Endometrial microvascular endothelial cells (primary cell): ENCODE measurements around the gene IGFALS. TPM values are rescaled to one million over a fixed set of nuclear protein-coding genes. Genes with fewer than 3 reads are reported as not detected.

Source experiments
- in situ Hi-C: cut with HindIII; loops from 2 replicates; pipeline ENCODE4 v1.10.0; 2017; ENCODE audit warnings: low sequenced_read_pairs, low pct_unique_long_range_greater_than_20kb; ENCODE audit errors: inconsistent ontology term
- total RNA-seq: library from RNA; depleted of rRNA; stranded (reverse); fragments of >200 nt; gene quantifications from one replicate; pipeline ENCODE4 v1.2.3, GENCODE V29; 2015; ENCODE audit errors: inconsistent ontology term

IGFALS gene
- total RNA-seq, 1 donor from 2014 or later, result not detected

DNA sequence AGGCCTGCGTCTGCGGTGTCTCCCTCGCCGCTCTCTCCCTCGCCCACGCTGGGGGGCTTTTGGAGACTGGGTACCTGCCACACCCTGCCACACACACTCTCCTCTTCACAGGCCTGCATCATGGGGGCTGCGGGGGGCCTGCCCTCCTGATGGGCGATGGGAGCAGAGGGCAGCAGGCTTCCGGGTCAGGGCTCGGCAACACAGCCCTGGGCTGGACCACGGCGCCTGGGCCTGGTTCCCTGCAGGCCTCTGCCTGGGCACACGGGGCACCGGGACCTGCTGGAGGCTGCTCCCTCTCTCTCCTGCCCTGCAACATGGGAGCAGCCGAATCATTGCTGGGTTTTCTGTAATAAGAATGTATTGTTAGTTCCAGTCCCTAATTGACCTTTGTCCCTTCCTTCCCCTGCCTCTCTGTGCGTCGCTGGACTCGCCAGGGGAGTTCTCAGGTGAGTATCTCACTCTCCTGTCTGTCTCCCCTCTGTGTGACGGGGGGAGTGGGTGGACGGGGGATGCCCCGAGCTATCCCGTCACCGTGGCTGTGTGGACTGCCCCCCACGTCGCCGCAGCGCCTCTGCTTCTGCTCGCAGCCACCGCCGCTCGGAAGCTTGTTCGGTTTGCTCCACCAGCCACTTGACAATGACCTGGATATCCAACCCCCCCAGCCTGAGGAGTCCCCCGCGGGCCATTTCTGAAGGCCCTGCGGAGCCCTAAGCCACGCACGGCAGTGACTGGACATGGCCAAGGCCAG is 35.6 kb downstream of the IGFALS start:
- in situ Hi-C loops, result no loop called here

DNA sequence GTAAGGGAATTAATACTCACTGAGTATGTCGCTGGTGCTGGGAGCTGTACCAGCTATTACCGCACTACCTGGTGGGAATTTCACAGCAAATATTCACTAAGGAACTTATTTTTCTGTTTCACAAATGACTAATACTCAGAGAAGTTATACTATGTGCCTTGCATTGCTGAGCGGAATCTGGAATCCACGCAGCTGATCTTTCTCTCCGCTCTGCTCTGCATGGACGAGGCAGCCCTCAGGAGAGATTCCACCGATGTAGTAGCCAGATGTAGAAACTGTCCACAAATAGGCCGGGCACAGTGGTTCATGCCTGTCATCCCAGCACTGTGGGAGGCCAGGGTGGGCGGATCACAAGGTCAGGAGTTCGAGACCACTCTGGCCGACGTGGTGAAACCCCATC is 39.3 kb downstream of the IGFALS start:
- in situ Hi-C loops, result no loop called here

DNA sequence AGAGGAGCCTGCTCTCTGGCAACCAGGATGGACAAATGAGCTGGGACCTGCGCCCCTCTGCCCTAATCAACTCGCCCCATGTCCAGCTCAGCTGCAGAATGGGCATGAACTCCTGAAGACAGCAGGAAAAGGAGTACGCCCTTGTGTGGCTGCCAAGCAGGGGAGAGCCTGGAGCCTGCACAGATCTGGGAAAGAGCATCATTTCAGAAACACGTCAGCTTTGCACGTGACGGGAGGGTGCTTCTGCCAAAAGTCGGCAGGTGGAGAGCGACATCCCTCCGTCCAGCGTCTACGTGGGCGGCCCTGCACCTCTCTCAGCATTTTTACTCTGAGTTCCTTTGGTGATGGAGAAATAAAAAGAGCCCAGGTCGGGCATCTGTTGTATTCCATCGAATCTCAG is 40.7 kb downstream of the IGFALS start:
- in situ Hi-C loops, result no loop called here

DNA sequence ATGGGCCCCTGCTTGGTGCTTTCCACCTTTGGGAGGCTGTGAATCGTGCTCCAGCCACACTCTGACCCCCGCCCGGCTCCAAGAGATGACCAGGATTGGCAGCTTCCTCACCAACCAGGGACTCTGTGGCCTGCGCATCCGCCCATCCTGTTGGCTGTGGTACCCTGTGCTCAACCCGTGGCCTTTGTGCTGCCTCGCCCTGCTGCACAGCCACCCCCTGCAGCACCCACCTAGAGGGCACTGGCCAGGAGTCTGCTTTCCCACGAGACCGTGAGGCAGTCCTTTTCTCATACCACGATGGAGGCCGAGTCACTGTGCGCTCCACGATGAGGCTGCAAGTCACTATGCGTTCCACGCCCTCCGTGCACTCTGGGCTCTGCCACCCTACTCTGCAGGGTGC is 41.6 kb downstream of the IGFALS start:
- in situ Hi-C loops, result no loop called here

DNA sequence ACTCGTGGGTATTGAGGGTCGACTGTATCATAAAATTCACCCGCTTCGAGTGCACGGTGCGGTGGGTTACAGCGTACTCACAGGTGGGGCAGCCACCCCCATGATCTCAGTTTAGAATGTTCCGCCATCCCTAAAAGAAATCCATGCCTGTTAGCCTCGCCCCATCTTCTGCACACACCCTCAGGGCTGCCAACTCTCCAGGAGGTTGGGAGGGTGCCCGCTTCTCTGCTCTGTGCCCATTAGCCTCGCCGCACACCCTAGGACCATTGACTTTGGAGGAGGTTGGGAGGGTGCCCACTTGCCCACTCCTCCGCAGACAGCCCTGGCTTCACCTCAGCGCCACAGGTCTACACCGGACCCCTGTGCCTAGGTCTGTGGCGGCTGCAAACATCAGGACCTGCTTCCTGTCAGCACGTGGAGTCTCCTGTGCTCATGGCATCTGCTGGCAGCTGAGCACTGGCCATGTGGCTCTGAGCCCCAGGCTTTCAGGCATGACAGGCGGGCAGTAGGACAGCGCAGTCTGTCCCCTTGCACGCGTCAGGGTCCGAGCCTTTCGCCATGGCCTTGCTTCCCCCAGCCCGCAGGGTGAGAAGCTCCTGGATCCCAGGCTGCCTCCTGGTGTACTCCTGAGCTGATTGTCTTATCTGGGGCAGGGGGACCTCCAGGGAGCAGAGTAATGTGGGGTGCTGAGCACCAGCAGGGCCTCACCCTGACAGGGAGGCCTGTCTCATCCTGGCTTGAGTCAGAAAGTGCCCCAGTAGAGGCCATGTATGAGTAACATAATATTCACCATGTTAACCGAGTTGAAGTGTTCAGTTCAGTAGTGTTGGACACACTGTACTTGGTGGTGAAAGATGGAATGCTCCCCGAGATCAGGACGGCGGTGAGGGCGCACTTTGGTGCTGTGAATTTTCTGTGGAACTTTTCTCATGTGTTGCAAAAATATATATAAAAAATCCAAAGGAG is 44.1 kb downstream of the IGFALS start:
- in situ Hi-C loops, result no loop called here

DNA sequence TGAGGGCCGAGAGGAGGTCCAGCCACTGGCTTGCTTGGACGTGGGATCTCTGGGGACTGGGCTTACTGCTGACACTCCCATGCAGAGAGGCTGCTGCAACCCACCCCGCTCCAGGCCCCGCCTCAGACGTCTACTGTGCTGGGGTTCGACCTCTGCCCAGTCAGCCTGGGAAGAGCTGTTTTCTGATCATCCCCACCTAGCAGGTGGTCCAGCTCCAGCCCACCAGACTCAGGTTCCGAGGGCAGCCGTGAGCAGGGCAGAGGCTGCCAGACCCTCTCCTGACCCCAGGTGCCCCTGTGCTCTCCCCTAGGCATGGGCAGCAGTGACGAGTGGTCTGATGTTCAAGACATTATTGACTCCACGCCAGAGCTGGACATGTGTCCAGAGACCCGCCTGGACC is 45.6 kb downstream of the IGFALS start:
- in situ Hi-C loops, result no loop called here

DNA sequence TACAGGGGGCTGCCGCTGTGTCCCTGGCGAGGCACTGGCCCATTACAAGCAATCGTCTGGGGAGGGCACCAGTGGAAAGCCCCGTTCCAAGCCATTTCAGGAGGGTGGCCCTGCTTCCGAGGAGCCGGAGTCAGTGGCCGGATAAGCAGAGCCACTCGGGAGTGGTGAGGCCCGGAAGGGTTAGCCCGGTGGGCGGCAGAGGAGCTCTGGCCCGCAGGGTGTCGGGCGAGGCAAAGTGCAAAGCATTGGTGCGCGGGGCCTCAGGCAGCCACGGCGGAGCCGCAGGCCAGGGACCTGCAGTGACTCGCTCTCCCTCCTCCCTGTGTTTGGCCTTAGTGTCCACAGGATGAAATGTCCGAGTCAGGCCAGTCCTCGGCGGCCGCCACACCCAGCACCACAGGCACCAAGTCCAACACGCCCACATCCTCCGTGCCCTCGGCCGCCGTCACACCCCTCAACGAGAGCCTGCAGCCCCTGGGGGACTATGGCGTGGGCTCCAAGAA is 46.8 kb downstream of the IGFALS start:
- in situ Hi-C loops, result no loop called here

DNA sequence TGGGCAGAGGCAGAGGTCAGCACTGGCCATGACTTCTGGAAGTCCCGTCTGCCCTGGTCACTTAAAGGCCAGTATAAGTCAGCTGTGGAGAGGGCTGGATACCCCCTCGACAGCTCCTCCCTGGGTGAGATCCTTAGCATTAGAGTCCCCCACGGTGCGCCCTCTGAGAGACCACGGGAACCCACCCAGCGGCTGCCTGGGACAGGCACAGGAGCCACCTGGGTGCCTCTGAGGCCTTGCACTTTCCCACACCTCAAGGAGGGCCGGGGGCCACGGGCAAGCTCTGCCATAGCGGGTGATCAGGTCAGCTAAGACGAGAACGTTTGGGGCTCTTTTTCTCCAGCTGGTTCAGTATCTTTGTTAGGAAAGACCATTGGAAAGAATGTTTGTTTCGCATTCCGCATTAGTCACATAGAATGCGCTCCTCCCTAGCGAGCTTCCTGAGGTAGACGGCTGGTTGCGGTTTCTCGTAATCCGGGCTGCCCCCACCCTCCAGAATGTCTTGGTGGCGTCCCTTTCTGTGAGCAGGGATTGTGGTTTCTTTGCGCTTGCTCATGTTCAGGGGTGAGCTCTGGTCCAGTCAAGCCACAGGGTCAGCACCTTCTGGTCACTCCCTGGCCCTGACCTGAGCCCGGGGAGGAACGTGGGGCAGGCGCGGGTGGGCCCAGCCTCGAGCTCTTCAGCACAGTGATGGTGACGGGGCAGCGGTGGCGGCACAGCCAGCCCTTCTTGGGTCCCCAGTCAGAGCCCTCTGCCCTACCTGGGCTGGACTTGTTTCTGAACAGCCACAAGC is 47.4 kb downstream of the IGFALS start:
- in situ Hi-C loops, result no loop called here

DNA sequence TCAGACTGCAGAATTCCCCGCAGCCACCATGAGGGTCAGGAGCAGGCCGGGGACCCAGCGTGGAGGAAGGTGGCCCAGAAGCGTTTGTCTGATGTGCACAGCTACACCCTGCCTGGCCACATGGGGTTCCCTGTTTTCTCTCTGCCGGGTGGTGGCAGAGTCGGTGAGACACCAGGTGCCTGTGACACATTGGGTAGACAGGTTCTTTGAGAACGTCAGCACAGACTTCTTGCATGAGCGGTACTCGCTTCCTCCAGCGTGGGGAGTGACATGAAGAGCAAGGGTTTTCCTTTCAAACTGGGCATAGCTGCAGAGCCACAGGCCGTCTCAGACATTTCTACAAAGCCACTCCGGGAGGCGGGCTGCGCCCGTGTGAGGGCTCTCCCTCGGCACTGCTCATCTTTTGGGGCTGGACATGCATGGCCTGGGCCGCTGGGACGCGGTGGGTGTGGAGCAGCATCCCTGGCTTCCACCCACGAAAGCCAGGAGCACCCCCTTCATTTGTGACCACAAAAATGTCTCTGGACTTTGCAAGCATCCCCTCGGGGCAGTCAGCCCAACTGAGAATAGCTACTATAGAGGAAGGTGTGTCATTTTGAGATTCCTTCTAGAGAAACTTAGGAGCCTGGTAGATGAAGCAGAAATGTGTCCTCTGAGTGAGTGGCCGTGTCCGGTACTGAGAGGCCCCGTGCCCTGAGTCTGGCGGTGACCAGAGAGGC is 48.2 kb downstream of the IGFALS start:
- in situ Hi-C loops, result no loop called here

DNA sequence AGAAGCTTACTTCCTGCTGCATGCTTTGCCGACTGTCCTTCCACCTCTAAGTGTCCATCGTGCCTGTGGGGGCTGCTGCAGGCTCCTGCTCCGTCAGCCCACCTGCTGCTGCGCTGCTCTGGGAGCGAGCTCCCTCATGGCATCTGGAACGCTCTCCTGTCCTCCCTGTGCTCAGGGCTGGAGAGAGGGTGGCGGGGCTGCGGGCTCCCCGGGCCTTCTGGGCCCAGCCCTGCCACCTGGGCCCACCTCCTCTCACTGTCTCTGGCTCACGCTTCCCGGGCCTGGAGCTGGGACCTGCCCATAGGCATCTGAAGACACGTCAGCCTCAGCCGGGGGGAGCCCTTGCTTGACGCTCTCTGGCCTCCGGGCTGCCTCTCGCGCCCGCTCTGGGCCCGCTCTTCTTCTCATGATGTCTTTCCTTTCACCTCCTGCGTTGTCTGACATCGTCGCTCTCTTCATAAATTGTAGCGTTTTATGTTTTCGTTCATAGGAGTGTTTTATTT is 49.1 kb downstream of the IGFALS start:
- in situ Hi-C loops, result no loop called here

DNA sequence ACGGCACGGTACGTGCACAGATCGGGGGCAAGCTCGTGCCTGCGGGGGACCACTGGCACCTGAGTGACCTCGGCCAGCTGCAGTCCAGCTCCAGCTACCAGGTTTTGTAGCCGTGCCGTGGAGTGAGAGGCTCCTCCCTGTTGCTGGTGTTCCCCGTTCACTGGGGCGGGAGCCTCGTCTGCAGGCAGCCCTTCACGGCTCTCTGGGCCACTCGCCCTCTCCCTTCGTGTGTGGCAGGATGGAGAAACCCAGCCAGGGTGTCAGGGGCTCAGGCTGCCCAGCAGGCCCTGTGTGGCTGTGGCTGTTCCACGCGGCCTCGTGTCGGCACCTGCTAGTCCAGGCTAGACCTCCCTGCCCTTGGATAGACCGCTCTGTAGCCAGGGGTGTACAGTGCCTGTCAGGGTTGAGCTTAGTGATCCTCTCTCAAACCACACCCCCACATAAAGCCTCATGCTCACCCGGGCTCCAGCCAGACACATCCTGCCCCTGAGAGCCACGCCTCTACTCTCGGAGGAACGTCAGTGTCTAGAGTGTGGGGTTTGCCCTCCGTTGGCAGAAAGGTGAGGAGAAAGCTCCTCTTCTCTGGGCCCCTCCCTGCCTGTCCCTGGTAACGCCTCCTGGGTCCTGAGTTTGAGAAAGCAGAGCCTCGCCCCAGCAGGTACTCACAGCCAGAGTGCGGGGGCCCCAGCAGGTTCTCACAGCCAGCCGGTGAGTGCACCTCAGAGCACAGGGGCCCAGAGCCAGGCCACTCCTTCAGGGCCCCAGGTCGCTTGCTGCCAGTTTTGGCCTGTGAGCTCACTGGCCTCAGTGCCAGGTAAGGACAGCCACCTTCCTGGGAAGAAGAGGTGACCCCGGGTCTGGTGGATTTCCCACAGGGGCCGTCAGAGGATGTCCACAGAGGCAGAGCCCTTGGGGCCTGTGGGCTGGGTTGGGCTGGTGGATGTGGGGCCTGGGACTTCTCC is 49.8 kb downstream of the IGFALS start:
- in situ Hi-C loops, result no loop called here

DNA sequence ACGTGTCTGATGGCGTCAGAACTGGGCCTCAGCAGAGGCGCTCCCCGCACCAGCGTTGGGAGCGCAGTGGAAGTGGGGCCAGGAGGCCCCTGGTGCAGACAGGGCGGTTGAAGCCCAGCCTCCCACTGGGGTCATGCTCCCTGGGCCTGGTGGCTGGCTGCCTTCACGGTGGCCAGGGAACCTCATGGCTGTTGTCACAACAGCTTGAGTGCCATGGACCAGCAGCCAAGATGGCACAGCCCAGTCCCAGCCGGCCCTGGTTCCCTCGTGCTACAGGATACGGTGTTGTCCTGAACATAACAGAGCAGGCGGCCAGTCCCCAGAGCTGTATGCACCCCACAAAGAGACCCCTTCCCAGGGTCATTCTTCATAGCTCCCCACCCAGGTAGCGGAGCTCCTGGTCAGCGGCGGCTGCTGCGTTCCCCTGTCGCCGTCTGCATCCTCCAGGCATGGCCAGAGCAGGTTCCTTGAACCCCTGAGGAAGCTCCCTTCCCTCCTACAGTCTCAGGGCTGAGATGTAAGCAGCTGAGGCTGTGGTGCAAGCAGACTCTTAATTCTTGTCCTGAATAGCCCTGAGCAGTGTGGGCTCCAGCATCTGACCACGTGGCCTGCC is 51.8 kb downstream of the IGFALS start:
- in situ Hi-C loops, result no loop called here

DNA sequence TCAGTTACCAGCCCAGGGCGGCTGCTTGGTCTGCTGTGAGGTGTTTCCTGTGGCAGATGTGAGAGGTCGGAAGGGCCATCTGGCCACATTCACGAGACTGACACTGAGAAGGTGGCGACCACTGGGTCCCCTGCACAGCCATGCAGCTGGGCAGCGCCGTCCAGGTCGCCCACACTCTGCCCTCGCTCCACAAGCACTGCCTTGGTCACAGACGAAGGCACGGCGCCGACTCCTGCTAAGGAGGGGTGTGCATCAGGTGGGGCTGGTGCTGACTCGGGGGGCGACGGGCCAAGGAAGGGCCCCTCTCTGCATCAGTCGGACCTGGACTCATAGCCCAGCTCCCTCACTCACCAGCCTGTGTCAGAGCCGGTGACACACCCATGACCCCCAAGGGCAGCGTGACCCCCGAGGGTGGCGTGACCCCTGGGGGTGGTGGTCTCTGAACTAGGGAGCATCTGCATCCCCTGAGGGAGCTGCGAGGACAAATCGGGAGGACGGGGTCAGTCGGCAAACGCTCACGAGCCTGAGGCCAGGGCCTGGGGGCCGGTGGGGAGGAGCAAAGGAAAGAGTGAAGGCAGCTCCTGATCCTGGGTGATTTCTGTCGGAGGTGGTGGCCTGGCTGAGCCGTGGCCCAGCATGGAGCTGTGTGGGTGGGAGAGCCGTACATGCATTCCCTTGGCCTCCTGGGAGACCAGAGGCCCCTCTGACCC is 52.6 kb downstream of the IGFALS start:
- in situ Hi-C loops, result no loop called here
